GM18867 (cell line): ENCODE results near the gene SPATA2L.

Experiments used
- ATAC-seq: cut with Tn5 transposase; IDR thresholded peaks from one replicate; pipeline ENCODE4 v1.9.1; 2021; ENCODE audit warnings: mild to moderate bottlenecking, moderate library complexity; ENCODE audit not compliant: unreplicated experiment

Gene SPATA2L

GRCh38 chr16:89729863-89730593 lies 28.5 kb upstream of the SPATA2L start:
- ATAC-seq: no peak

GRCh38 chr16:89729293-89729692 lies 27.8 kb upstream of the SPATA2L start:
- ATAC-seq: no peak

- no peak for ATAC-seq
Observed at GRCh38 chr16:89727406-89728120, 26.1 kb upstream of the SPATA2L start.

- ATAC-seq: no peak
Observed at GRCh38 chr16:89723279-89724250, 22.1 kb upstream of the SPATA2L start.

- peak; percentile 5 for ATAC-seq
Observed at GRCh38 chr16:89722392-89723278, 21.1 kb upstream of the SPATA2L start.

GRCh38 chr16:89721546-89722391 lies 20.3 kb upstream of the SPATA2L start:
- peak; percentile 30 for ATAC-seq

GRCh38 chr16:89720813-89721545 lies 19.5 kb upstream of the SPATA2L start, which contains the start of the genes VPS9D1 and ZNF276:
Gene VPS9D1, minus strand, starts transcription at chr16:89720898. Its CDS starts 37 bp downstream, at chr16:89720861.
Gene ZNF276, plus strand, starts transcription at chr16:89721537. Its CDS starts 104 bp downstream, at chr16:89721641.
- ATAC-seq: peak; percentile 50

GRCh38 chr16:89720551-89720812 lies 19.0 kb upstream of the SPATA2L start:
- ATAC-seq: peak; percentile 15

- no peak for ATAC-seq
Observed at GRCh38 chr16:89717688-89718505, 16.4 kb upstream of the SPATA2L start.

GRCh38 chr16:89716916-89717687 lies 15.6 kb upstream of the SPATA2L start:
- ATAC-seq: no peak

GRCh38 chr16:89716493-89716892 lies 15.0 kb upstream of the SPATA2L start:
- no peak for ATAC-seq

- no peak for ATAC-seq
Observed at GRCh38 chr16:89712274-89712781, 10.8 kb upstream of the SPATA2L start.

- peak; percentile 45 for ATAC-seq
Observed at GRCh38 chr16:89711601-89712273, 10.2 kb upstream of the SPATA2L start.

- no peak for ATAC-seq
Observed at GRCh38 chr16:89710709-89711564, 9.4 kb upstream of the SPATA2L start.

GRCh38 chr16:89709716-89710432 lies 8.4 kb upstream of the SPATA2L start:
- no peak for ATAC-seq
